Endothelial cell of umbilical vein (primary cell): ENCODE results near the gene FUBP3. TPM values are rescaled to one million over a fixed set of nuclear protein-coding genes. Genes with fewer than 3 reads are reported as not detected.

Experiments
- BruUV-seq: library from RNA; stranded (reverse); fragments of 400-500 nt; replicated peaks from 2 replicates; lab custom pipeline; 2021; lab: Mats Ljungman, UMichigan
- CTCF ChIA-PET: fragments of 300-600, 350-600 bp; sonication (Branson Sonifier 250); formaldehyde crosslinking; loops from one replicate; lab custom pipeline; 2021; ENCODE audit warnings: antibody characterized with exemption, inconsistent platforms; lab: Charles Lee
- POLR2A ChIA-PET: fragments of 300-600, 350-600 bp; sonication (Branson Sonifier 250); formaldehyde crosslinking; loops from one replicate; lab custom pipeline; 2021; ENCODE audit warnings: antibody characterized with exemption, inconsistent platforms; lab: Charles Lee
- DNase-seq: peaks from one replicate; pipeline ENCODE4 v3.0.0-alpha.2; 2011; ENCODE audit warnings: low read depth, low spot score
- FAIRE-seq: peaks from 2 replicates; lab custom pipeline; 2011; peaks lifted over from hg19 to GRCh38; lab: Jason Lieb, UNC
- H2AFZ ChIP-seq: 2 replicates; pipeline ENCODE4 v1.6.0; 2012; ENCODE audit warnings: low read depth, low read length, control low read depth, inconsistent platforms
- H3K27ac ChIP-seq: 2 replicates; pipeline ENCODE4 v1.5.1; 2011; ENCODE audit warnings: low read depth, mild to moderate bottlenecking, control low read depth, low read length, moderate library complexity; ENCODE audit not compliant: insufficient read depth
- H3K27me3 ChIP-seq, 2 experiments: 2 replicates each; pipeline versions ENCODE4 v1.6.0 to v1.6.1; 2011; ENCODE audit warnings: low read length in 2 of 2, mixed read lengths in 1 of 2; ENCODE audit not compliant: control insufficient read depth in 2 of 2, insufficient read depth in 2 of 2
- H3K36me3 ChIP-seq, 2 experiments: 2 replicates in 1 of 2; 3 replicates in 1 of 2; pipeline ENCODE4 v1.5.1; 2011; ENCODE audit warnings: low read length in 2 of 2, mild to moderate bottlenecking in 1 of 2, moderate library complexity in 1 of 2; ENCODE audit not compliant: control insufficient read depth in 2 of 2, insufficient read depth in 2 of 2; ENCODE audit errors: extremely low read depth in 1 of 2
- H3K4me1 ChIP-seq: 3 replicates; pipeline ENCODE4 v1.5.1; 2011; ENCODE audit warnings: mild to moderate bottlenecking, low read length; ENCODE audit not compliant: control insufficient read depth, insufficient read depth; ENCODE audit errors: extremely low read depth
- H3K4me2 ChIP-seq: 2 replicates; pipeline ENCODE4 v1.6.1; 2011; ENCODE audit warnings: low read length, control low read depth, mixed read lengths; ENCODE audit not compliant: insufficient read depth
- H3K4me3 ChIP-seq, 3 experiments: fragments of 200-600 bp in 1 of 3; sonication (generic), shearing (Covaris generic) in 1 of 3; replicated peaks in 1 of 3; 2 replicates each; pipeline ENCODE4 v1.5.1; 2011 to 2016; ENCODE audit warnings: control low read depth in 3 of 3, low read length in 3 of 3, mild to moderate bottlenecking in 2 of 3, inconsistent platforms in 1 of 3, low read depth in 1 of 3, moderate library complexity in 1 of 3; ENCODE audit not compliant: insufficient read depth in 1 of 3
- H3K79me2 ChIP-seq: 2 replicates; pipeline ENCODE4 v1.6.0; 2012; ENCODE audit warnings: low read length, inconsistent platforms; ENCODE audit not compliant: control insufficient read depth, insufficient read depth
- H3K9ac ChIP-seq: replicated peaks from 2 replicates; pipeline ENCODE3; 2011; ENCODE audit warnings: low read length, control low read depth; ENCODE audit not compliant: insufficient read depth; ENCODE audit errors: extremely low read depth
- H3K9me1 ChIP-seq: replicated peaks from 3 replicates; pipeline ENCODE4 v1.6.0; 2011; ENCODE audit warnings: mild to moderate bottlenecking, low read length; ENCODE audit not compliant: control insufficient read depth, insufficient read depth; ENCODE audit errors: extremely low read depth
- H3K9me3 ChIP-seq: replicated peaks from 2 replicates; pipeline ENCODE4 v1.5.1; 2012; ENCODE audit warnings: low read length, inconsistent platforms; ENCODE audit not compliant: control insufficient read depth, insufficient read depth
- H4K20me1 ChIP-seq: replicated peaks from 2 replicates; pipeline ENCODE3; 2011; ENCODE audit warnings: mild to moderate bottlenecking, low read length; ENCODE audit not compliant: control insufficient read depth, insufficient read depth; ENCODE audit errors: extremely low read depth
- CTCF ChIP-seq, 2 donors: IDR thresholded peaks; 1 replicate in 1 of 2; 2 replicates in 1 of 2; pipeline ENCODE4 v1.5.1; 2011; ENCODE audit warnings: low read length in 2 of 2, mild to moderate bottlenecking in 2 of 2, moderate library complexity in 2 of 2, control low read depth in 1 of 2, inconsistent platforms in 1 of 2, low read depth in 1 of 2; ENCODE audit not compliant: insufficient read depth in 1 of 2; ENCODE audit errors: extremely low read depth in 1 of 2
- EZH2 ChIP-seq: IDR thresholded peaks from 2 replicates; pipeline ENCODE4 v1.6.1; 2012; ENCODE audit warnings: borderline replicate concordance, low read depth, mild to moderate bottlenecking, moderate library complexity, low read length, inconsistent platforms; ENCODE audit not compliant: severe bottlenecking
- FOS ChIP-seq: IDR thresholded peaks from 2 replicates; pipeline ENCODE4 v1.6.1; 2011; ENCODE audit warnings: mild to moderate bottlenecking, low read length, moderate library complexity, borderline replicate concordance; ENCODE audit not compliant: insufficient read depth
- GATA2 ChIP-seq: IDR thresholded peaks from 2 replicates; pipeline ENCODE4 v1.7.0; 2011; ENCODE audit warnings: low read depth, mild to moderate bottlenecking, moderate library complexity, mixed read lengths, low read length; ENCODE audit not compliant: insufficient read length, insufficient read depth
- JUN ChIP-seq: IDR thresholded peaks from 2 replicates; pipeline ENCODE4 v1.6.1; 2011; ENCODE audit warnings: borderline replicate concordance, low read depth; ENCODE audit not compliant: insufficient read length, insufficient read depth
- MAX ChIP-seq: IDR thresholded peaks from 2 replicates; pipeline ENCODE4 v1.6.1; 2011; ENCODE audit not compliant: insufficient read depth, insufficient read length
- MYC ChIP-seq: IDR thresholded peaks from one replicate; pipeline ENCODE4 v1.6.1; 2011; ENCODE audit warnings: mild to moderate bottlenecking, low read depth, low read length
- POLR2AphosphoS5 ChIP-seq: IDR thresholded peaks from 2 replicates; pipeline ENCODE4 v1.6.1; 2012; ENCODE audit warnings: low read depth, mild to moderate bottlenecking, control low read depth, low read length, moderate library complexity; ENCODE audit not compliant: insufficient read depth
- dilution Hi-C: fragments of 300-500 bp; cut with MboI; formaldehyde crosslinking; loops from one replicate; pipeline ENCODE4 v1.15.0; 2019; ENCODE audit warnings: low sequenced_read_pairs; ENCODE audit not compliant: extremely low pct_ligation_motif_present
- intact Hi-C: fragments of 100-400 bp; cut with micrococcal nuclease; formaldehyde crosslinking; loops from one replicate; pipeline ENCODE4 v1.10.0; 2022
- polyA plus RNA-seq, 4 experiments: library from polyadenylated mRNA; depleted of rRNA in 3 of 4; stranded (reverse) in 3 of 4; unstranded in 1 of 4; fragments of >200 nt; gene quantifications; 2 replicates each; pipeline versions ENCODE4 v1.2.1 to v1.2.3, GENCODE V29; 2011 to 2012; ENCODE audit warnings: missing spikeins in 1 of 4
- total RNA-seq: library from RNA; stranded (reverse); gene quantifications from 2 replicates; pipeline ENCODE4 v1.2.3, GENCODE V29; 2021

The FUBP3 gene
- total and polyA plus RNA-seq, 2 donors (not counting 3 experiments of a cell fraction or from before 2014, with no cell fraction given) = 19.4 to 50.9 TPM

- no TSS peak for BruUV-seq
- no peak for FAIRE-seq
- Histone ChIP-seq H3K9me1 (no peaks in the 10 kb centered on the region), H3K4me1 (no peaks in the 10 kb centered on the region), H3K27ac (no peak overlapping the region), H3K4me3 (no peak overlapping the region), H3K9me3 (no peaks in the 10 kb centered on the region), H3K27me3 (no peaks in the 10 kb centered on the region), H3K36me3 (no peaks in the 10 kb centered on the region), H3K4me2 (no peak overlapping the region), H4K20me1 (no peaks in the 10 kb centered on the region), H2AFZ (no peak overlapping the region), H3K79me2 (no peaks in the 10 kb centered on the region), H3K9ac (no peak overlapping the region)
- POLR2A ChIA-PET = no interaction called here
- no peak for TF ChIP-seq FOS
- TF ChIP-seq MAX = no peak
- TF ChIP-seq MYC = no peak
- TF ChIP-seq CTCF (IDR thresholded peaks at IDR 0.05; ENCODE audit: extremely low read depth in 1 of 2, insufficient read depth in 1 of 2, low read depth in 1 of 2, low read length in 2 of 2) = no peak
- TF ChIP-seq EZH2 = no peak
- intact Hi-C loops = no loop called here
- dilution Hi-C loops = no loop called here
- no peak for DNase-seq
- CTCF ChIA-PET = interaction anchor here (1.0 kb wide), 1 partner anchor 126 kb away, joined by 3 read pairs; no protein-coding TSS in a partner anchor
Observed at GRCh38 chr9:130565792-130566191, 13.6 kb upstream of the FUBP3 start.

GRCh38 chr9:130570208-130570607 is 9.2 kb upstream of the FUBP3 start:
- H3K9me1 ChIP-seq = no peaks in the 10 kb centered on the region
- peaks cover 0 to 2% of the 10 kb centered on the region in 2 experiments for H3K27me3 ChIP-seq
- intact Hi-C loops = no loop called here
- no peak overlapping the region for H3K4me3 ChIP-seq
- ChIA-PET POLR2A (interaction anchor here (0.7 kb wide), 1 partner anchor 248 kb away, joined by 3 read pairs; no protein-coding TSS in a partner anchor), CTCF (interaction anchor here (0.8 kb wide), 1 partner anchor 11 kb away, joined by 3 read pairs; no protein-coding TSS in a partner anchor)
- dilution Hi-C loops = no loop called here
- BruUV-seq = no TSS peak
- no peaks in the 10 kb centered on the region for H3K4me1 ChIP-seq
- H3K27ac ChIP-seq = no peak overlapping the region
- DNase-seq = no peak
- H2AFZ ChIP-seq = no peak overlapping the region
- no peak overlapping the region for H3K4me2 ChIP-seq
- no peaks in the 10 kb centered on the region for H3K36me3 ChIP-seq
- TF ChIP-seq GATA2 (no peak), JUN (peak; percentile 4), FOS (no peak), POLR2AphosphoS5 (no peak)
- no peaks in the 10 kb centered on the region for H3K9me3 ChIP-seq
- no peak overlapping the region for H3K9ac ChIP-seq
- no peaks in the 10 kb centered on the region for H3K79me2 ChIP-seq
- no peaks in the 10 kb centered on the region for H4K20me1 ChIP-seq
- peak; percentile 69 for FAIRE-seq
